Measurements from ENCODE around the gene BEGAIN.

- TF ChIP-seq CTCF (IDR thresholded peaks at IDR 0.05; ENCODE audit: control extremely low read depth in 1 of 3, insufficient read depth in 1 of 3, low read depth in 1 of 3, low read length in 3 of 3): no peak
- TF ChIP-seq BACH1 (IDR thresholded peaks at IDR 0.05; ENCODE audit: low read length): no peak
- TF ChIP-seq YY1 (IDR thresholded peaks at IDR 0.05; ENCODE audit: low read depth, low read length): no peak
- no peak for TF ChIP-seq ATF3 (IDR thresholded peaks at IDR 0.05; ENCODE audit: insufficient read depth, low read depth, low read length)
- no peak for TF ChIP-seq KDM4A (IDR thresholded peaks at IDR 0.05; ENCODE audit: low read depth, low read length, severe bottlenecking)
- TF ChIP-seq SP4 (IDR thresholded peaks at IDR 0.05; ENCODE audit: low read length): no peak
Observed at GRCh38 chr14:100568998-100569733, 18.1 kb downstream of the BEGAIN start.

All from H1 (cell line).